GM19467 (cell line): ENCODE data around the gene SRPX.

Source experiments
- ATAC-seq: cut with Tn5 transposase; IDR thresholded peaks from one replicate; pipeline ENCODE4 v1.9.1; 2021; ENCODE audit warnings: mild to moderate bottlenecking, moderate library complexity; ENCODE audit not compliant: unreplicated experiment

Gene SRPX

DNA sequence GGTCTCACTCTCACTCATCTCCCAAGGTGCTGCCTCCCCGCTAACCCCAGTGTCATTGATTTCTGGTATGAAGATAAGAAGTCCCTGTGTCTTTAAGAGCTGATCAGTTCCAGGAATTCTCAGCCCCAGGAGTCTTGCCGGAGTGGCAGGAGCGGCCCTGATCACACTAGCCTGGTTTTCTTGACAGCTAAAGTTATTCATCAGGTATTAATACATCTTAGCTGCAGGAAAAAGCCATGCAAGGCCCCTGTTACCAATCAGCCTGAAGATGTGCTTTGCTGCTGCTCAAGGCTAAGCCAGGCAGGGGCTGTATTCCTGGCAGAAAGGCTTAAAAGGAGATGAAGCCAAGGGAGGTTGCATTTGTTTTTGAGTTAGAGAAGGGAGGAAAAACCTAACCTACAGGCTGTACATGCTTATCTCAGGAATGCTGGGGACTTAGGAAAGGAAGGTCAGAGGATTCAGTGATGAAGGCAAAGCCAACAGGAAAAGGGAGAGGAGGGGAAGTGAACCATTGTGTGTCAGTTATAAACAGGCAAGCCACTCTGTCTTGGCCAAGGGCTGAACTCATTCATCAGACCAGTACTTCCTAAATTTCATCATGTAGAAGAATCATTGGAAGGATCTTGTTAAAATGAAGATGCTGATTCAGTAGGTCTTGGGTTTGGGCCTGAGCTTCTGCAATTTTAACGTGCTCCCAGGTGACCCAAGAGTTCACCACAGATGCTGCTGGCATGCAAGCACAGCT is 8.6 kb downstream of the SRPX start:
- no peak for ATAC-seq

DNA sequence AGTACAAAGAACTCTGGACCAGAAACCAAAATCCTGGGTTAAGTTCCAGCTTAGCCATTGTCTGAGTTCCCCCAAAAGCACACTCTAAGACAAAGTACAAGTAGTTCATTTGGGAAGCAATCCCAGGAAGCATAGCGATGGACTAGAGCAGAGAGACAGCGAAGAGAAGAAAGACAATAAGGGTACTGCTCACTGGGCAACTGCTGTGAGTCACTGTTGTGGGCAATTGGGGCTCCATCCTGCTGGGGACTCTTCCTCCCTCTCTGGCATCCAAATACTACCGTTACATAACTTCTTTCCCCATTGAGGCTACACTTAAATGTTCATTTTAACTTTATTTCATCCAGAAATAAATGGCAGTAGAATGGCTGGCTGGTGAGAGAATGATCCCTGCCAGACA is 14.1 kb downstream of the SRPX start:
- ATAC-seq, result no peak

DNA sequence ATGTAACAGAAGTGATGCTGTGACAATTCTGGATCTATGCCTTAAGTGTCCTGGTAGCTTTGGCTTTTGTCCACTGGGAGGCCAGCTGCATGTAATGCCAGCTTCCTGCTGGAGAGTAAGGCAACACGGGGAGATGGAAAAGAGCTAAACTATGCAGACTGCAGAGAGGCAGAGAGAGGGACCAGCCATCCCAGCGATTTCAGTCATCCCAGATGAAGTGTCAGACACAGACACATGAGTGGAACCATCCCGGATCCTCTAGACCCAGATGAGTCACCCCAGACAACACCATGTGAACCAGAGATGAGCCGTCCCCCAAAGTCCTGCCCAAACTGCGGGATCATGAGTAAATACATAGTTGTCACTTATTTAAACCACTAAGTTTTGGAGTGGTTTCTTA is 14.6 kb downstream of the SRPX start:
- no peak for ATAC-seq

DNA sequence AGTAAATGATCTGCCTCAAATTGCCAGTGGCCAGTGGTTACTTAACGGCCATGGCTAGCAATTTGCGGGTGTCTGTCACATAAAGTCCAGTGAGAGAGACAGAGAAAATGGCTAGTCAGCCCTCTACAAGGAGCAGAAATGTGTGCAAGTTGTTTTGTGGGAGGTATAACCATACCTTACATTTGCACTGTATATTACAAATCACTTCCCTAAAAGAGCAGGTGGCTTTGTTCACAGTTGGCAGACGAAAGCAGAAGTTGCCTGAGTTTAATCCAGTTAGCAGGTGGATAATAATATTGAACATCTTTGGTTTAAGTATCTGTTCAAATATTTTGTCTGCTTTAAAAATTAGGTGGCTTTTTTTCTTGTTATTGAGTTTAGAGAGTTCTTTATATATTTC is 15.6 kb downstream of the SRPX start:
- no peak for ATAC-seq

DNA sequence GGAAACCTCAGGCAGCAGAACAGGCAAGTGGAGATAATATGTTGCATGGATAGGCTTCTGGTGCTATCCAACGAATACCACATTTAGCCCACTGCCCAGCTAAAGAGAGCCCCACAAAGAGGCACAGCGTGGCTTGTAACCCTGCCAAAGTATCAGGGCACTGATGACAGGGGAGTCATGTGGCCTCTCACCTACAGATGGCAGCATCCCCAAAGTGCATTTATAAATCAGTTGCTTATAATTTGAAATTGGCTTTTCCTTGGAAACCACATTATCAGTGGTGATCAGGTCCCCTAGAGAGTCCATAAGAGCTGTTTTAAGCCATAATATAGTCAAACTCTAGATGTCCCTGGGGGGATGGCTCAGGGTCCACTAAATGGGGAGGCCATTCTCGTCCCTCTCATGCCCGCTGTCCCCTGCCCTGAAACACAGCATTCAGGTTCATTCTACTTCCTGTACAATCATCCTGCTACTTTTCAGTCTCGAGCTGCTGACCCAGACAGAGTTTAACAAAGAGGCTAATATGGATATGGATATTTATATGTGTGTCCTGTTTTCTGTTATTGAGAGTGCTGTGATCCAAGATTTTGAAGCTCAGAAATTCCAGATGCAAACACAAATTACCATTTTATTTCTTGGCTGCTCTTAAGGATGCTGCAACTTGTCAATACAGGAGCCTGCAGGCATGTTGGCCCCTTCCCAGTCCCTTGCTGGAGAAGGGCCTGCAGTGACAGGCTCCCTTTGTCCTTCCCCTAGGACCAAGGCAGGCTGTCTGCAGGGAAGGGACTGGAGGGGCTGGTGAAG is 28.5 kb downstream of the SRPX start:
- ATAC-seq, result no peak

DNA sequence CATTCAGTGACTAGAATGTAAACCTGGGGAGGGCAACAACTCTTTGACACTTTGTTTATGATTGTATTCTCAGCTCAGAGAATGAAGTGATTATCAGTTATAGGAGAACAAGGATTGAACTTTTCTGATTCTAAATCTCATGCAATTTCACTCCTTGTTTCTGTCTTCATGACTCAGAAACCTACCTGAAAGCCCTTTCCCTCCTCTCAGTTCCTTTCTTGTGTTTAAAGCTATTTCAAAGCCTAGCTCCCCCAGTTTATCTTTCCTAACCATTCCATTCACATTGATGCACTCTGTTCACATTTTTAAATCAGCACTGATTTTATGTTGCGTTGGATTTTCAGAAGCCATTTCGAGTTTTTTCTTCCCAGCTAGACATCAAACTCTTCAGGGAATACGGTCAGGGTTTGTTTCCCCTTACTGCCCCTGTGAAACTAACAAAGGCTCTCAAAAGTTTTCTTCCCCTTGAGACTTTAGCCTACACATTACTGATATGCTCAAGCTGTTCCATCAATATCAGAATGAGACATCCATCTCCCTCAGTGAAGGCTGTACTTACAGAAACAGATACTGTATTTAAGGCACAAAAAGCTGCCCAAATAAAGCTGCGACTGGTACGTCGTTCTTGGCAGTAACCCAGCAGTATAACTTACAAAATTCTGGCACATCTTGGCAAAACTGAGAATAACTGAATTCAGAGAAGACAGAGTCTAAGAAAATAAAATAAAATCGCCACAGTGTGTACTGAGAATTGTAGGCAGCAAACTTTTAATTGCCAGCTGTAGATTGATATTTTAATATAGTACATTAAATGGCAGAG is 31.0 kb downstream of the SRPX start:
- no peak for ATAC-seq

DNA sequence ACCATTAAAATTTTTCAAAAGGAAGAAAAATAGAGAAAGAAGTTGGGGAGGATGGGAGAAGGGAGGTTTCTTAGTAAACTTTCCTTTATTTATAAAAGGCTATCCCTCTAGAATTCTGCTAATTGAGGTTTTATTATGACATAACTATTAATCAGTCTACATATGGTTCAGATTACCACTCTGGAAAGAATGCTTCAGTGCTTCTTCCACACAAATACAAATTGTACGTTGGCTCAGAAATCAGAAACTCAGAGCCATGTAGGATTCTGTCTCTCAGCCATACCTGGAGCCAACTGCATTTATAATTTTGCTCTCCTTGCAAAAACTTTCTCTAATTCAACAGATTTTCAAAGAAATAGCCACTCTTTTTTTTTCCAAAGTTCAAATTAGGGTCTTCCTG is 37.1 kb downstream of the SRPX start:
- no peak for ATAC-seq

DNA sequence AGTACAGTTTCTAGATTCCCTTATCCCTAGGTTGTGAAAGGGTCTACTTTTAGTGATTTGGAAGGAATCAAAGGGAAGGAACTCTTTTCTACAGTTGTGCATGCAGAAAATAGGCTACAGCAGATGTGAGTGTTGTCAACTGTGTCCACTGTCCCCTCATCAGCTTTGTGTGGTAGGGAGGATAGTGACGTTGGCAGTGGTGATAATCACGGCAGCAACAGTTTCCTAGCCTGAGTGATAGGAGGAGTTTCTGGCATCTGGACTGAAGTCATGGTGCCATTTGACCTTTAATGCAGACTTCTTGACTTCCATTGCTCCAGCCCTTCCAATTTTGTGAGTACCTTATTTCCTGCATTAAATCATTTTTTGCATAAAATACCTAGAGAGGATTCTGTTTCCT is 39.3 kb downstream of the SRPX start:
- no peak for ATAC-seq

DNA sequence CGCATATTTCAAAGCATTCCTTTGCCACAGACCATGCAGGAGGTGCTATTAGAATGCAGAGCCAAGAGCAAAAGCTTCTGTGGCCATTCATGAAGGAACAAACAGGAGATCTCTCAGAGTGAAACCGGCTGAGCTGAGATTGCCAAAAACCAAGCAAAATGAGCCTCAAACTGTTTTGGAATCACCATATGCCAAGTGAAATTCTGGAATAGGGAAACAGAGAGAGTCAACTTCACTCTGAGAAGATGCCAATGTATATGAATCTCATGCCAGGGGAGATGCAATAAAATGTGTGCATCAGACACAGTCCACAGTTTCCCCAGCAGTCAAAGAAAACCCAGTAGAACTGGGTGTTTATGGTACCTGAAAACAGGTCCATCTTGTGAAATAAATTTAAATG is 42.3 kb downstream of the SRPX start:
- no peak for ATAC-seq

DNA sequence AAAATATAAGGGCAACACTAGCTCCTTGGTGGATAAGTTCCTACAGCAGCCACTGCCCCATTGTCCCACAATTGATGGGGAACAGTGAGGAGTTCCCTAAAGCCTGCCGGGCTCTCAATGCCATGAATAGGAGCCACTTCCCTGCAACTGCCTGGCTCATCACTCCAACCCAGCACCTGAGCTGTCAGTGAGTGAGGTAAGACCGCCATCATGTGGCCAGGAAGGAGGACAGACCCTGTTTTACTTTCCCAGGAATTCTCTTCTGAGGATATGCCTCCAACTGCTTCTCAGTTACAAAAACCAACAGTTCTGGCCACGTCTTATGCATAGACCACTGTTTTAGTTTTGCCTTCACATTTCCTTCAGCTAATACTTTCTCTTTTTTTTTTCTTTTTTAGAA is 45.5 kb downstream of the SRPX start:
- no peak for ATAC-seq

DNA sequence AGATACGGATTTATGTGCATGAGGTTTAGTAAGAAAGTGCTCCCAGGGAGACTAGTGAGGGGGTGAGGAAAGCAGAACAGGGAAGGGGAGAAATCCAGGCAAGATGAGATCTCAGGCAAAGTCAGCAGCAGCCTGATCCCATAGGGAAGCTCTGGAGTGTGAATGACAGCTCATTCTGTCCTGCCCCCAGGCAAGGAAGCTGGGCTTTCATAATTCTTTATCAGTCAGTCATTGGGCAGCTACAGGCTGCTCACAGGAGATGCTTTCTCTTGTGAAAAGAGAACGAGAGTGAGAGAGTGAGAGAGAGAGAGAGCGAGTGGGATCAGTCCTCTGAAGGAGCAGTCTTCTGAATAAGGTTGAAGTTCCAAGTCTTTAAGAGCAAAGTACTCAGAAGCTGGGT is 48.1 kb downstream of the SRPX start:
- ATAC-seq, result no peak

DNA sequence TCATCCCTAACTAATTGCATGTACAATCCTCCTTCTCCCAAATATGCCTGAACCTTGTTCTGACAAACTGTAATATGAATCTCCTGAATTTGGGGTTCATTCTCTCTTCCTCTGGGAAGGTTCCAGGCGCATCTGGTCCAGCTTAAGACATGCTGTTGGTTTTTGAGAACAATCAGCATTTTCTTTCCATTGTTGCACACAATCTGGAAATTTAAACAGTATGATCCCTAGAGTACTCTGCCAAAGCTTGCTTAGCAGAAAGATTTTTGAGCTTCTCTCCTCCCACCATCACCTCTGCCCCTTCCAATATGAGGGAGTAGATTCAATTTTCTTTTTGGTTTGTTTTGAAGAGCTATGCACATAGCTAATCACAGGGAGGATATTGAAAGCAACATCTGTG is 50.1 kb downstream of the SRPX start:
- no peak for ATAC-seq

DNA sequence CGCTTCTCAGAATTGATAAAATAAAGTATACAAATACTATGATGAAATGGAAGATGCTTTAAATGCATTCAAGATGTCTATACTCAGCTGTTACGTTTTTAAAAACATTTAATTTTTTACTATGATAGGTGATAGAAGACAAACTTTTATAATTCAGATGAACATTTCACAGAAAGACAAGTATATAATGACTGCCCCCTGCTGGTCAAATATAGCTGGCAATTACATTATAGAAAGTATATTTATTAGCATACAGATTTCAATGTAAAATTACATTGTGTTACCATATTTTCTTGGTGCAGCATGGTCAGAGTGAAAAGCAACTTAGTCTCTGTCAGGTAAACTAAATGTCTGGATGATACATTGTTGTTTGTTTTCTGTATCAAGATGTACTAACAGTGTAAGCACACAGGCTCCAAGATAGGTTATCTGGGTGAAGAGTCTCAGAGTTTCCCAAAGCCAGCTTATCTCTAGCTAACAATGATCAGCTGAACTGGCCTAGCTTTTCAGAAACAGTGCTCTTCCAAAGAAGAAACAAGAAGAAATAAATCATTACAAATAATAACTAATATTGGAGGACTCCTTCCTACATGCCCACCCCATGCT is 54.1 kb downstream of the SRPX start:
- no peak for ATAC-seq

DNA sequence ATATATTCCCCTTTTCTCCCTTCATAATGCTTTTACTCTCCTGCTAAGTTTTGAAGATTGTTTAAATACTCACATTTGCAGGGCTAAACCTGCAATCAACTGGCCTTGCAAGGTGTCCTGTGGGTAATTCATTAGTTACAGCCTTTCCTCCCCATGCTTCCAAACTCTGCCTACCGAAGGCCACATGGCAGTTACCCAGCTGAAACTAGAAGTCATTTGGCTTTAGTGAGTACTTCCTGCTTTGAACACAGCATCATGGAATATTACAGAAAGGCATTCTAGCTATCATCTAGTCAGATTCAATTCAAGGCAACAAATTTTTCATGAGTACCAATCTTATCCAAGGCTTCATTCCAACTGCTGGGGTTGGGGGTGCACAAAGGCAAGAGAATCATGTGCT is 55.6 kb downstream of the SRPX start:
- no peak for ATAC-seq

DNA sequence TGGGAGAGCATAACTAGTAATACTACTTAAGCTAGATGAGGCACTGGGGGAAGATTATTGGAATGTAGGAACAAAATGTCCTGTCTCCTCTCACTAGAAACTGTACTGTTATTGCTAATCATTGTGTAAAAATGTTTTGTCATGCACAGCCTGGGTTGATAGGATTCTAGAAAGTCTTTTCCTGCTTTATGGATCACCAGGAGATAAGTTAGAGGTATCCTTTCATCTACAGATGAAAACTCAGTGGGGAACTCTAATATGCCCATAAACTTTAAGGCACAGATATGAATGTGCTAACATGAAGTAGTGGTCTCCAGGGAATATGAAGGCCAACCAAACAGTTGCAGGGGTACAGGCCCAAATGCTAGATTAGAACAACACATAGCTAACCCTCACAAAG is 57.5 kb downstream of the SRPX start:
- no peak for ATAC-seq

DNA sequence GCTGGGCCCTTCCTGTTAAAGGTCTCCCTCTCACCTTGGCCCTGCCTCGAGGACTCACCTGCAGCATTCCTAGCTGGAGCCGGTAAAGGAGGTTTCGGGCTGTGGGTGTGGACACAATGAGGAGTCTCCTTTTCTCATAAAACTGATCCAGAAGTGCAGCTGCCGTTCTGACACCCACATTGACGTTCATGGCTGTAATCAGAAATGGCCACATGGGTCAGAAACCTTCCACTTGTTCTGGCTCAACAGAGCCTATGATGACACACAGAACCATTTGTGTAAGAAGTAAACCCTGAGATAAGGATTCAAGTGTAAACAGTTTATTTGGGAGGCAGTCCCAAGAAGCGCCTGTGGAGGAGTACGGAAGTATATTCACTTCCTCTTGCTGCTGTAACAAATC is 63.8 kb downstream of the SRPX start:
- ATAC-seq, result no peak

DNA sequence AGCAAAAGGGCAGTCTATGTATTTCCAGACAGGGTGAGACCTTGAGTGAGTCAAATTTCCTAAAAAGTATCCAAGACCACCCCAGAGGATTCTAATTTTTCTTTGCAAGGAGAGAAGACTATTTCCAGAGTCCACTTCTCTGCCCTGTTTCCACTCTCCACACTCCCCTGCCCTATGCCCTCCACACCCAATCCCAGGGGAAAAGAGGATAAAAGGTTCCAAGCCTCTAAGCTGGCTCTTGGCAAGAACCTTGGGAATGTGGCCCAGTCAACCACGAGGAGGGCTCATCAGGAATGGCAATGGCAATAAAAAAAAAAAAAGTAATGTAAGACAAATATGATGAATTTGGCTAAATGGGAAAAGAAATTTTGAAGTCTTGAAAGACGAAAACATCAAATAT is 65.9 kb downstream of the SRPX start:
- ATAC-seq, result no peak

DNA sequence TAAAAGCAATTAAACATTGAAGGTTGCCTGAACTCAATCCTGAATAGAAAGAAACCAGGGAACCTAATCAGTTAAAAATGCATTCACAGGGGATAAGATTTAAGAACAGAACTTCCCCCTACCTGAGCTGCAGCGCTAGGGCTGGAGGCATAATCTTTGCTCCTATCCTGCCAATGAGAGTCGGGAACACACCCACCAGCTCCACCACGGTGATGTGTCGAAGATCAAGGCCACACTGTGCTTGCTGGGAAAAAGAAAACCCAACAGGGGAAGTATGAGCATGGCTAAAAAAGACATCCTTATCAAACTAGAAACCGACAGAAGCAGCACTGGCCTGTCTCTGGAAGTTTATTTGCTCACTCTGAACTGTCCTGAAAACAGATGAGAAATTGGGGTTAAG is 66.3 kb downstream of the SRPX start:
- no peak for ATAC-seq

DNA sequence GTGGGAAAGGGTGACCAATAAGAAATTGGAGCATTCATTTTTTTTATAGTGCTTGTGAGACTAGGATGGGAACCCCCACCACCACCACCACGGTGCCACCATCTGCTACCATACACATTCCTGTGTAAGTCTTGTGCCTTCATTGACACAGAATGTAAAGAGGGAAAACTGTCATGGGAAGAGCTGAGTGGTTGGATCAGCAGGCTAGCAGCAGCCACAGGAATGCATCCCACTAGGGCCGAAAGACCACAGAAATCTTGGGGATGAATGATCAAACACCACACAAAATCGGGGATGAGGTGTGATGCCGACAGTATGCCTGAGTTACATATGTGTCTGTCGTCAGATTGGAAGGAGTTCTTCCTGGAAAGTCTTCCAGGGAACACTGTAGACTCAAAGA is 69.2 kb downstream of the SRPX start:
- ATAC-seq, result no peak

DNA sequence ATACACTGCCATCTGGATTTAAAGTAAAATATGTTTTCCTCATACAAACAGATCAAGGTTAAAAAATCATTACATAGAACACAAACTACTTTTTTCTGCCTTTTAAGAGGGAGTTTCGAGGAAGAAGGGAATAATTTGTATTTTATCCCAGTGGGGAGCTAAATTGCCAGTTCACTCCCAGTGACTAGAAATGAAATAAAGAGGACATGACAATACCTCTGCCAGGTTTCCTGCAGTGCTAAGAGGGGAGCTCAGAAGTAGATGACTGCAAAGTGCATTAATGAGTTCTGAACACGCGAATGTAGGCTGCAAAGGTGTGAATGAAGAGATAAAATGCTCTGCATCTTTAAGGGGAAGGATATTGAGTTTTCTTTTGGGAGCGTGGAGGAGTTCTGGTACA is 69.7 kb downstream of the SRPX start:
- ATAC-seq, result no peak

DNA sequence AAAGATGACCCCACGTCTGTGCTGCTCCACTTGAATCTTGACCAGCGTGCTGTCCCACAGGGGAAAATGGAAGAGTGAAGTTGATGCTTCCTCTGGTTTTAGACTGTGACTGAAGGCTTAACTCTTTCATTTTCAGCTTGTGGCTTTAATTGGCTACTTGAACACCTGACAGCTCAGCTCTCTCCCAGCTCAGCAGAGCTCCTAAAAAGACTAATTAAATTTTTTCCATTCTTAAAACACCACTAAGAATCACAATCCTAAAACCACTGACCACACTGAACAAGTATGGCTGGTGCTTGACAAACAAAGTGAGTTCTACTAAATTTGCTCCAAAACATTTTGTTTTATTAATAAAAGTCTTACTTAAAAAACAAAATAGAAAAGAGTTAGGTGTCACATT is 71.7 kb downstream of the SRPX start:
- no peak for ATAC-seq
